HepG2 (cell line): ENCODE measurements around the gene POLA2. TPM values are rescaled to one million over a fixed set of nuclear protein-coding genes. Genes with fewer than 3 reads are reported as not detected.

Experiments
- ARHGAP35 ChIP-seq: sonication (generic); formaldehyde crosslinking; IDR thresholded peaks from 2 replicates; pipeline ENCODE4 v1.9.0; 2022; ENCODE audit warnings: mild to moderate bottlenecking, inconsistent platforms, moderate library complexity, missing genetic modification reagents, borderline replicate concordance
- CERS6 ChIP-seq: sonication (generic); formaldehyde crosslinking; IDR thresholded peaks from 2 replicates; pipeline ENCODE4 v1.5.0; 2020; ENCODE audit warnings: missing genetic modification reagents
- E2F1 ChIP-seq: sonication (generic); formaldehyde crosslinking; IDR thresholded peaks from 2 replicates; pipeline ENCODE4 v1.5.0; 2020; ENCODE audit warnings: missing genetic modification reagents
- HNF4A ChIP-seq: sonication (generic); formaldehyde crosslinking; IDR thresholded peaks from 2 replicates; pipeline ENCODE4 v1.4.0; 2020; ENCODE audit warnings: missing genetic modification reagents
- HNRNPK ChIP-seq: fragments of 200-400 bp; formaldehyde crosslinking; IDR thresholded peaks from 2 replicates; pipeline ENCODE4 v1.6.1; 2018; ENCODE audit warnings: low read length, low read depth, moderate library complexity, mild to moderate bottlenecking; ENCODE audit not compliant: poor library complexity, severe bottlenecking
- MAFK ChIP-seq, 2 experiments: IDR thresholded peaks in 1 of 2; conservative IDR thresholded peaks in 1 of 2; 2 replicates each; pipeline ENCODE4 v1.6.1; 2011; ENCODE audit warnings: improper control_type of control experiment in 2 of 2, low read length in 2 of 2
- MEIS2 ChIP-seq: sonication (generic); formaldehyde crosslinking; IDR thresholded peaks from 2 replicates; pipeline ENCODE4 v1.9.0; 2021; ENCODE audit warnings: mild to moderate bottlenecking, missing genetic modification reagents
- NFE2L1 ChIP-seq: sonication (generic); formaldehyde crosslinking; IDR thresholded peaks from 2 replicates; pipeline ENCODE4 v1.4.0; 2020; ENCODE audit warnings: missing genetic modification reagents, mild to moderate bottlenecking, borderline replicate concordance
- PTBP1 ChIP-seq: fragments of 200-400 bp; formaldehyde crosslinking; IDR thresholded peaks from 2 replicates; pipeline ENCODE4 v1.6.1; 2018; ENCODE audit warnings: low read length, low read depth; ENCODE audit not compliant: poor library complexity, severe bottlenecking
- RBFOX2 ChIP-seq: fragments of 200-400 bp; formaldehyde crosslinking; IDR thresholded peaks from 2 replicates; pipeline ENCODE4 v1.6.1; 2017; ENCODE audit warnings: low read depth, mild to moderate bottlenecking, low read length
- REXO4 ChIP-seq: sonication (generic); formaldehyde crosslinking; IDR thresholded peaks from 2 replicates; pipeline ENCODE4 v1.8.0; 2022; ENCODE audit warnings: missing genetic modification reagents, mild to moderate bottlenecking, borderline replicate concordance
- TARDBP ChIP-seq: sonication (generic); formaldehyde crosslinking; IDR thresholded peaks from 2 replicates; pipeline ENCODE4 v1.8.0; 2022; ENCODE audit warnings: mild to moderate bottlenecking, missing genetic modification reagents
- TFDP2 ChIP-seq: sonication (generic); formaldehyde crosslinking; IDR thresholded peaks from 2 replicates; pipeline ENCODE4 v1.4.0; 2020; ENCODE audit warnings: missing genetic modification reagents
- U2AF1 ChIP-seq: fragments of 200-400 bp; formaldehyde crosslinking; optimal IDR thresholded peaks from 2 replicates; pipeline ENCODE3; 2017; ENCODE audit warnings: mild to moderate bottlenecking, low read depth, low read length
- ZBTB42 ChIP-seq: sonication (generic); formaldehyde crosslinking; IDR thresholded peaks from 2 replicates; pipeline ENCODE4 v1.5.0; 2020; ENCODE audit warnings: mild to moderate bottlenecking, missing genetic modification reagents
- ZNF276 ChIP-seq: sonication (generic); formaldehyde crosslinking; IDR thresholded peaks from 2 replicates; pipeline ENCODE4 v1.4.0; 2020; ENCODE audit warnings: mild to moderate bottlenecking, low read depth, missing genetic modification reagents
- ZNF280D ChIP-seq: sonication (generic); formaldehyde crosslinking; IDR thresholded peaks from 2 replicates; pipeline ENCODE4 v1.5.1; 2020; ENCODE audit warnings: mild to moderate bottlenecking, missing genetic modification reagents
- ZNF33A ChIP-seq: sonication (generic); formaldehyde crosslinking; IDR thresholded peaks from 2 replicates; pipeline ENCODE4 v1.5.1; 2020; ENCODE audit warnings: missing genetic modification reagents, mild to moderate bottlenecking, moderate library complexity, borderline replicate concordance
- ZNF530 ChIP-seq: sonication (generic); formaldehyde crosslinking; IDR thresholded peaks from 2 replicates; pipeline ENCODE4 v1.5.0; 2020; ENCODE audit warnings: low read depth, mild to moderate bottlenecking, missing genetic modification reagents
- ZNF615 ChIP-seq: sonication (generic); formaldehyde crosslinking; IDR thresholded peaks from 2 replicates; pipeline ENCODE4 v1.5.0; 2020; ENCODE audit warnings: mild to moderate bottlenecking, missing genetic modification reagents, borderline replicate concordance
- polyA plus RNA-seq, 8 experiments: library from polyadenylated mRNA; depleted of rRNA in 3 of 8; stranded (reverse) in 7 of 8; unstranded in 1 of 8; fragments of >200 nt; fragmentation: Illumina TruSeq in 4 of 8; extraction: Trizol in 4 of 8; gene quantifications; 2 replicates each; pipeline versions ENCODE4 v1.2.1 to v1.2.3, GENCODE V29; 2011 to 2016; ENCODE audit warnings: low read depth in 4 of 8, missing spikeins in 1 of 8, mixed read lengths in 1 of 8; ENCODE audit not compliant: insufficient read depth in 1 of 8
- total RNA-seq, 5 experiments: library from RNA; depleted of rRNA; stranded (reverse); fragments of >200 nt; fragmentation: Illumina TruSeq; extraction: Trizol; gene quantifications; 2 replicates each; pipeline ENCODE4 v1.2.3, GENCODE V29; 2016; ENCODE audit warnings: low read depth in 1 of 5

Gene POLA2
- total and polyA plus RNA-seq, 2 of the 13 experiments (the other 11 are each of a cell fraction or from before 2014, with no cell fraction given) = 9.7 to 15.6 TPM

GRCh38 chr11:65305501-65306268 is 43.9 kb downstream of the POLA2 start (continued):
- TF ChIP-seq CERS6 (CRISPR knock-in tag) = no peak
- no peak for TF ChIP-seq NFE2L1 (CRISPR knock-in tag)
- TF ChIP-seq HNRNPK = no peak
- no peak for TF ChIP-seq RBFOX2
- TF ChIP-seq E2F1 (CRISPR knock-in tag) = peak; percentile 50; the same call in 1 of the 2 replicates
- TF ChIP-seq PTBP1 = no peak
- 0 out of 2 replicates have a peak, but pooled peaks have one; percentile 61 for TF ChIP-seq ZNF615 (CRISPR knock-in tag)
- TF ChIP-seq MAFK (conservative IDR thresholded peaks at IDR 0.05 in 1 of 2, IDR thresholded peaks at IDR 0.05 in 1 of 2; ENCODE audit: low read length in 2 of 2) = no peak
- peak; percentile 86 for TF ChIP-seq TARDBP (CRISPR knock-in tag)
- TF ChIP-seq HNF4A = peak; percentile 84
- no peak for TF ChIP-seq U2AF1
- 0 out of 2 replicates have a peak, but pooled peaks have one; percentile 27 for TF ChIP-seq ARHGAP35 (CRISPR knock-in tag)
- peak; percentile 73 for TF ChIP-seq ZNF280D
- no peak for TF ChIP-seq ZBTB42 (CRISPR knock-in tag)
- no peak; the same call in 1 of the 2 replicates for TF ChIP-seq MEIS2 (CRISPR knock-in tag)
- no peak for TF ChIP-seq ZNF276 (CRISPR knock-in tag)
- no peak for TF ChIP-seq REXO4 (CRISPR knock-in tag)
- no peak for TF ChIP-seq ZNF530 (CRISPR knock-in tag)
- 0 out of 2 replicates have a peak, but pooled peaks have one; percentile 36 for TF ChIP-seq ZNF33A (CRISPR knock-in tag)
- TF ChIP-seq TFDP2 (CRISPR knock-in tag) = peak; percentile 47
